GM10266 (cell line): ENCODE data around the gene ENTPD6.

Source experiments
- DNase-seq: peaks from one replicate; pipeline ENCODE4 v3.0.0; 2012; ENCODE audit errors: extremely low spot score
- TF ChIP-seq, protein P1 (sequence below): IDR thresholded peaks from 2 replicates; pipeline ENCODE4 v1.5.1; 2012; ENCODE audit warnings: mild to moderate bottlenecking, low read depth; ENCODE audit not compliant: control insufficient read depth, insufficient read depth; ENCODE audit errors: missing control alignments

The ENTPD6 gene

GRCh38 chr20:25252686-25253421 is 57.3 kb downstream of the ENTPD6 start:
- TF ChIP-seq, protein P1, sequence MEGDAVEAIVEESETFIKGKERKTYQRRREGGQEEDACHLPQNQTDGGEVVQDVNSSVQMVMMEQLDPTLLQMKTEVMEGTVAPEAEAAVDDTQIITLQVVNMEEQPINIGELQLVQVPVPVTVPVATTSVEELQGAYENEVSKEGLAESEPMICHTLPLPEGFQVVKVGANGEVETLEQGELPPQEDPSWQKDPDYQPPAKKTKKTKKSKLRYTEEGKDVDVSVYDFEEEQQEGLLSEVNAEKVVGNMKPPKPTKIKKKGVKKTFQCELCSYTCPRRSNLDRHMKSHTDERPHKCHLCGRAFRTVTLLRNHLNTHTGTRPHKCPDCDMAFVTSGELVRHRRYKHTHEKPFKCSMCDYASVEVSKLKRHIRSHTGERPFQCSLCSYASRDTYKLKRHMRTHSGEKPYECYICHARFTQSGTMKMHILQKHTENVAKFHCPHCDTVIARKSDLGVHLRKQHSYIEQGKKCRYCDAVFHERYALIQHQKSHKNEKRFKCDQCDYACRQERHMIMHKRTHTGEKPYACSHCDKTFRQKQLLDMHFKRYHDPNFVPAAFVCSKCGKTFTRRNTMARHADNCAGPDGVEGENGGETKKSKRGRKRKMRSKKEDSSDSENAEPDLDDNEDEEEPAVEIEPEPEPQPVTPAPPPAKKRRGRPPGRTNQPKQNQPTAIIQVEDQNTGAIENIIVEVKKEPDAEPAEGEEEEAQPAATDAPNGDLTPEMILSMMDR = no peak
- DNase-seq = no peak

- no peak for DNase-seq
Measured at GRCh38 chr20:25253606-25254275, 58.2 kb downstream of the ENTPD6 start.

DNA sequence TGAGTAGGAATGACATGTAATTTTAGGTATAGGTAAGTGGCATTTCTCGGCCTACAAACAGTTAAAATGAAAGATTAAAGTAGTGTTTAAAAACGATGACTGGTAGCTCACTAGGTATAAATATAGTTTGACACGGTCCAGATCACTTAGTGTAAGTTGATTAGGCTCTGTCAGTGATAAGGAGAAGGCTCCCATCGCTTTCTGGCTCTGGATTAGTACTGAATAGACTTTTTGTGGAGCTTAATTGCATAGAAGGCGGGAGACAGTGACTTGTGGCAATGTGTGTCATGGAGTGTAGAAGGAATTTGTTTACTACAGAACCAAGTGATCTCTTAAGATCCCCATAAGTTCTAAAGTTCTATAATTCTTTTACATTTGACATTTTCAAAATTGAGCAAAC is 59.1 kb downstream of the ENTPD6 start:
- TF ChIP-seq, protein P1 = no peak
- no peak for DNase-seq

More at GRCh38 chr20:25253606-25254275, 58.2 kb downstream of the ENTPD6 start:
- TF ChIP-seq, protein P1 = no peak

GRCh38 chr20:25254986-25255680 is 59.6 kb downstream of the ENTPD6 start:
- TF ChIP-seq, protein P1 = no peak
- DNase-seq = no peak

DNA sequence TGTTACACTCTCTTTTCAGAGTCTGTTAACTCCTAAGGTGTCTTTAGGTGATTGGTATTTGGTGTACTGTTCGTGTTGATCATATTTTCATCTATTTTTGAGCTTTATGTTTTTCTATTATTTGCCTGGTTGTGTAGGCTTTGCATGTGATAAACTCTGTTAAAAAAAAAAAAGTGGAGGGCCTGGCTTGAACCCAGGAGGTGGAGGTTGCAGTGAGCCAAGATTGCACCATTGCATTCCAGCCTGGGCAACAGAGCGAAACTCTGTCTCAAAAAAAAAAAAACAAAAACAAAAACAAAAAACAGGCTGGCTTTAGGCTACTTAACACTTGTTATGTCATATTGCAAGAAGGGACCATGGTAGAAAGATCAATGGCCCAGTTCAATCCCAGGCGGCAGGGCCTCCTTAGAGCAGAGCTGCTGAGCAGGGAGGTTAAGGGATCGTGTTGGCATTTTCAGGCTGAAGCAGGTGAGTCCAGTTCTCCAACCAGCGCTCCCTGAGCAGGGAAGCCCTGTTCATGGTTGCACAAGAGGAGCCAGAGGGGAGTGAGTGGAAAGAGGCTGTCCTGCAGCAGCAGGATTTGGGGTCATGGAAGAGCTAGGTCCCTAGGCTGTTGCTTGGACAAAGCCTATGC is 60.8 kb downstream of the ENTPD6 start:
- no peak for DNase-seq
- TF ChIP-seq, protein P1 = no peak

- DNase-seq = no peak
- TF ChIP-seq, protein P1 = no peak
Measured at GRCh38 chr20:25257130-25257529, 61.6 kb downstream of the ENTPD6 start.
